Measurements from ENCODE around the gene PUS10.
A peak's percentile ranks its signal among the peaks of the same experiment; 100 is the strongest.

Gene PUS10

DNA sequence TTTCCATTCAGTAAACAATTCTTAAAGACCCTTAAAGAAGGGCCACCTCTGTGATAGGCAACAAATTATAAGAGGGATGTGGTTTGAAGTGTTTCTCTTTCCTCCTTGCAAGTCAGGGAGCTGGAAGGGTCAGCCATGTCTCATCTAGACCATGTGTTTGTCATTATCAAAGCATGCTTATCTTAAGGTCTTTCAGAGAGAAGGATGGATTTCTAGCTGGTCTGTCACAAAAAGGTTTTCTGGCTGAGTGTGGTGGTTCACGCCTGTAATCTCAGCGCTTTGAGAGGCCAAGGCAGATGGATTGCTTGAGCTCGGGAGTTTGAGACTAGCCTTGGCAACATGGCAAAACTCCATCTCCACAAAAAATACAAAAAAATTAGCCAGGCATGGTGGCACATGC lies 59.7 kb downstream of the PUS10 start:
- no peak overlapping the region for H3K4me3 ChIP-seq (replicated peaks in 1 of 2; ENCODE audit: low read depth in 2 of 2, low read length in 2 of 2)
- TF ChIP-seq, protein P1, sequence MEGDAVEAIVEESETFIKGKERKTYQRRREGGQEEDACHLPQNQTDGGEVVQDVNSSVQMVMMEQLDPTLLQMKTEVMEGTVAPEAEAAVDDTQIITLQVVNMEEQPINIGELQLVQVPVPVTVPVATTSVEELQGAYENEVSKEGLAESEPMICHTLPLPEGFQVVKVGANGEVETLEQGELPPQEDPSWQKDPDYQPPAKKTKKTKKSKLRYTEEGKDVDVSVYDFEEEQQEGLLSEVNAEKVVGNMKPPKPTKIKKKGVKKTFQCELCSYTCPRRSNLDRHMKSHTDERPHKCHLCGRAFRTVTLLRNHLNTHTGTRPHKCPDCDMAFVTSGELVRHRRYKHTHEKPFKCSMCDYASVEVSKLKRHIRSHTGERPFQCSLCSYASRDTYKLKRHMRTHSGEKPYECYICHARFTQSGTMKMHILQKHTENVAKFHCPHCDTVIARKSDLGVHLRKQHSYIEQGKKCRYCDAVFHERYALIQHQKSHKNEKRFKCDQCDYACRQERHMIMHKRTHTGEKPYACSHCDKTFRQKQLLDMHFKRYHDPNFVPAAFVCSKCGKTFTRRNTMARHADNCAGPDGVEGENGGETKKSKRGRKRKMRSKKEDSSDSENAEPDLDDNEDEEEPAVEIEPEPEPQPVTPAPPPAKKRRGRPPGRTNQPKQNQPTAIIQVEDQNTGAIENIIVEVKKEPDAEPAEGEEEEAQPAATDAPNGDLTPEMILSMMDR (IDR thresholded peaks at IDR 0.05; ENCODE audit: low read depth, low read length) = no peak
- peak in 1 of 2 donors; percentile 28 for DNase-seq (ENCODE audit: low read depth in 2 of 2)

DNA sequence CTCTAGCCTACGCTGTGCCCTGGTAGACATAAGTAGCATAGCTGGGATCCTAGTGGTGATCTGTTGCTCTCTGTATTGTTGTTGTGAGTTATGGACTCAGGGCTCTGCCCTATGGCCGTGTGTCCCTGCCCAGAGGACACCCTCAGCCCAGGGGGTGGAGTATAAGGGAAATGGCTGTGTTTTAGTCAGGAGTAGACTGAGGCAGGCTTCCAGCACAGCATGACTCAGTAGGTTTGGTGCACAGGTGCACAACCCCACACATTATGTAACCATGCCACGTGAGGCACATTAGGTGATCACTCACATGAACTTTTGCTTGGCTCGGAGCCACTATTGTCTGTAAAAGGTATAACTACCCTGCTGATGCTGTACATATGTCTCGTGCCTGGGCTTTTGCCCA lies 60.4 kb downstream of the PUS10 start:
- DNase-seq (ENCODE audit: low read depth in 2 of 2) = peak in 1 of 2 donors; percentile 56
- TF ChIP-seq, protein P1 (IDR thresholded peaks at IDR 0.05; ENCODE audit: low read depth, low read length) = no peak
- no peak overlapping the region for H3K4me3 ChIP-seq (replicated peaks in 1 of 2; ENCODE audit: low read depth in 2 of 2, low read length in 2 of 2)

DNA sequence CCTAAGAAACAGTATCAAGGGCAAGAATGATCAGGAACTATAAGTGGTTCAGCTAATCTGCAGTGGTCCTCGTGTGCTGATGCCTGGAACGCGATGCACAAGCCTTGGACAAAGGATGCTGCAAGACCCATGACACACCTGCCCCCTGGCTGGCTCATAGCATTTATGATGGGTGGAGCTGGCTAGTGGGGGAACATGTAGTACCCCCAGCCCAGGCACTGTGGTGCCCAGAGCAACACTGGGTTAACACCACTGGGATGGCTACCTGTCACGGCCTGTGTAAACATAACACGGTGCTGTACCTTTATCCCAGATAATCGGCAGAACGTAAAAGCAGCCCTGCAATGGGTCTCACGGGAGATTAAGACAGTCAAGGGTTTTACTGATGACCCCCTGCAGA lies 60.8 kb downstream of the PUS10 start:
- DNase-seq (ENCODE audit: low read depth in 2 of 2) = no peak
- TF ChIP-seq, protein P1 (IDR thresholded peaks at IDR 0.05; ENCODE audit: low read depth, low read length) = no peak

DNA sequence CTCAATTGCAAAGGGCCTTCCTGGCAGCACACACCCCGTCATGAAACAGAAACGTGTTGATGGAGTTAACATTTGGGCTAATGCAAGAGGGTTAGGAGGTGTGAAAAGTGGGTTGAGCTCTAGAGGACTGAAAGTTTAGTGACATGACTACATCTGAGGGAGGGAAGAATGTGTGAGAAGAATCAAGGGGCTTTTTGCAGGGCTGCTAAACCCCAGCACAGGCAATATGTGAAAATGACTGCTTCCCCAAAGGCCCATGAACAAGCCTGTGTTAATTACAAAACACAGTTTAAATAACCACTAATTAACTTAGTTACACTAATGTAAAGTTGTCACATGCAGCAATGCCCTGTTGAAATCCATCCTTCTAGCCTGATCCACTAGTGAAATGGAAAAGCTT lies 63.9 kb downstream of the PUS10 start:
- no peak for DNase-seq (ENCODE audit: low read depth in 2 of 2)
- no peak overlapping the region for H3K4me3 ChIP-seq (replicated peaks in 1 of 2; ENCODE audit: low read depth in 2 of 2, low read length in 2 of 2)
- TF ChIP-seq, protein P1 (IDR thresholded peaks at IDR 0.05; ENCODE audit: low read depth, low read length) = no peak

More for the DNA sequence above, 60.8 kb downstream of the PUS10 start:
- no peak overlapping the region for H3K4me3 ChIP-seq (replicated peaks in 1 of 2; ENCODE audit: low read depth in 2 of 2, low read length in 2 of 2)

DNA sequence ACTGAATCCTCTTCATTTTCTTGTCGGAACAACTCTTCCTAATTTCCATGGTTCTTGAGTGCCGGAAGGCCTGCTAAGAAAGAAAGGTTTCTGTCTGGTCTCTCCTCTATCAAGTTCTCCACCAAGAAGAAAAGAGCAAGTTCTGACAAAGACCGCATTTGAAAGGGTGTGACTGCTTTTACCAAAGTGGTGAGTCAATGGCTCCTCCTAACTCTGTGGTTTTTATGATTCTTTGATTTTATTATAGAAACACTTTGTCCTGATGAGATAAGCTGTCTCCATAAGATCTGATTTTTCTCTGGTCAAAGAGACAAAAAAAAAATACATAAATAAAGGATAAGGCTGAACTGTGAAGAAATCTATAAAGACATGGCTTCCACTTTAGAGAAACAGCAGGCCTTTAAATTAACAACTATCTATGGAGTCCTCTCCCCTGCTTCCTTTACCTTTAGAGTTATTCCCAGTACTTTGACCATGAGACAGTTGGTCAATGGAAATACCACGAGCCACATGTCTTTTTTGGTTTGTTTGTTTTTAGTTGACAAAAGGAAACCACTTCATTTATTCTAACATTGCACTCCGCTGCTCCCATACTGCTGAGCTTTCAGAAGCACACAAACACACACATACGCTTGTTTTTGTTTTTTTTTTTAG lies 69.0 kb downstream of the PUS10 start:
- DNase-seq (ENCODE audit: low read depth in 2 of 2) = peak; percentile 10 to 55
- no peak overlapping the region for H3K4me3 ChIP-seq (replicated peaks in 1 of 2; ENCODE audit: low read depth in 2 of 2, low read length in 2 of 2)
- TF ChIP-seq, protein P1 (IDR thresholded peaks at IDR 0.05; ENCODE audit: low read depth, low read length) = no peak

DNA sequence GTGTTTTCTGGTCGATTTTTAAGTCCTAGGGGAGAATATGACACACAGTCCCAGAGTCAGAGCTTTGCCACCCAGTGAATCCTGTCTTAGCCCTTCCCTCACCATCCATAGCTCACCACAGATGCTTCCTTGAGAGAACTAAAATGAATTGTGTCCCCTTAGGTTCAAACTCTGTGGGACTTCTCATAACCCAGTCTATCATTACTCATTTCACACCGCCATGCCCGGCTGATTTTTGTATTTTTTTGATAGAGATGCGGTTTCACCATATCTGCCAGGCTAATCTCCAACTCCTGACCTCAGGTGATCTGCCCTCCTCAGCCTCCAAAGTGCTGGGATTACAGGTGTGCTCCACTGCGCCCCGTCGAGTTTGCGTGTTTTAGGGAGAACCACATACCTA lies 69.9 kb downstream of the PUS10 start:
- H3K4me3 ChIP-seq (replicated peaks in 1 of 2; ENCODE audit: low read depth in 2 of 2, low read length in 2 of 2) = no peak overlapping the region
- TF ChIP-seq, protein P1 (IDR thresholded peaks at IDR 0.05; ENCODE audit: low read depth, low read length) = no peak
- DNase-seq (ENCODE audit: low read depth in 2 of 2) = no peak

DNA sequence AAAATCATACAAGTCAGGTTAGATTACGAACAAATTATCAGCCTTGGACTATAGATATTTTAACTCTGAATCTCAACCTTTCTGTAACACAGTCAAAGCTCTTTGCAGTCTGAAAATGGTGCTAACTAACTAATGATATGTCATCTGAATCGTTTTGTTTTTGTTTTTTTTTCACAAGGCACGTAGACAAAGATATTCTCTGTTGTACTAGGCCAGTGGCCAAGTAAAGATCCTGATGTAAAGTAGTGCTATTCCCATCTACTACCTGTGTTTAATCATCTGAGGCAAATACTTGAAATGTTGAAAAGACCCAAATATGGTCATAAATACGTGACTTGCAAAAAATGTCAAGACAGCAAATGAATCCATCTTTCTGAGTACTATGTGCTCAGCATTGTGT lies 71.0 kb downstream of the PUS10 start:
- peak in 1 of 2 donors; percentile 6 for DNase-seq (ENCODE audit: low read depth in 2 of 2)
- H3K4me3 ChIP-seq (replicated peaks in 1 of 2; ENCODE audit: low read depth in 2 of 2, low read length in 2 of 2) = no peak overlapping the region
- TF ChIP-seq, protein P1 (IDR thresholded peaks at IDR 0.05; ENCODE audit: low read depth, low read length) = no peak
